TTC549 (cell line): ENCODE data around the gene EIF2AK3.

ENCODE experiments used
- FAIRE-seq: peaks from 2 replicates; lab custom pipeline; 2012; peaks lifted over from hg19 to GRCh38; lab: Jason Lieb, UNC

EIF2AK3 gene

GRCh38 chr2:88540346-88540745 lies 86.9 kb downstream of the EIF2AK3 start:
- FAIRE-seq, result no peak

- FAIRE-seq, result peak; percentile 33
Observed at GRCh38 chr2:88538362-88538917, 88.8 kb downstream of the EIF2AK3 start.

GRCh38 chr2:88537640-88538039 lies 89.6 kb downstream of the EIF2AK3 start:
- FAIRE-seq, result no peak

- FAIRE-seq, result no peak
Observed at GRCh38 chr2:88530081-88530480, 97.2 kb downstream of the EIF2AK3 start.

GRCh38 chr2:88521445-88522073 lies 105.7 kb downstream of the EIF2AK3 start:
- FAIRE-seq, result no peak

GRCh38 chr2:88517759-88518201 lies 109.5 kb downstream of the EIF2AK3 start:
- FAIRE-seq, result no peak
